HuH-7.5 (cell line): Measurements from ENCODE around the gene GATAD2B.
"Not testable (repeated sequence)": the region's sequence is repeated elsewhere in the genome, so short reads cannot be mapped to it uniquely, and the experiment has no call there.

Source experiments
- DNase-seq: peaks from one replicate; pipeline ENCODE4 v3.0.0; 2011; ENCODE audit warnings: low spot score

GATAD2B gene

DNA sequence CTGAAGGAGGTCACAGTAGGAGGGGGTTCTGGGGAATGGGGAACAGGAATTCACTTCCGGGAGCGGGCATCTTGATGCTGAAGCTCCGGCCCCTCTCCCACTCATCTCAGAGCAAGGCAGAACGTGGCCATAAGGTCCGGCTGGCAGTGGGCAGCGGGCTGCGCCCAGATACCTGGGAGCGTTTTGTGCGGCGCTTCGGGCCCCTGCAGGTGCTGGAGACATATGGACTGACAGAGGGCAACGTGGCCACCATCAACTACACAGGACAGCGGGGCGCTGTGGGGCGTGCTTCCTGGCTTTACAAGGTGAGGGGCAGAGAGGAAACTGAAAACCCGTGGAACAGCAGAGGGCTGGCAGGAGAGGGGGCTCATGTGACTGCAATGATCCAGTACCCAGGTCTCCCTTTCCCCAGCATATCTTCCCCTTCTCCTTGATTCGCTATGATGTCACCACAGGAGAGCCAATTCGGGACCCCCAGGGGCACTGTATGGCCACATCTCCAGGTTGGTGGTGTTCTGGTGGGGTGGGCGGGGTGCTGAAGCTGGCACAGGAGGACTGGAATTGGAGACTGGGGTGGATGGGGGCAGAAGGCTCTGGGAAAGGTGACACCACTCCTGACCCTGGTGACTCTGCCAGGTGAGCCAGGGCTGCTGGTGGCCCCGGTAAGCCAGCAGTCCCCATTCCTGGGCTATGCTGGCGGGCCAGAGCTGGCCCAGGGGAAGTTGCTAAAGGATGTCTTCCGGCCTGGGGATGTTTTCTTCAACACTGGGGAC, 144.5 kb downstream of the GATAD2B start:
- no peak for DNase-seq

GRCh38 chr1:153777648-153778047, 145.1 kb downstream of the GATAD2B start:
- no peak for DNase-seq

DNA sequence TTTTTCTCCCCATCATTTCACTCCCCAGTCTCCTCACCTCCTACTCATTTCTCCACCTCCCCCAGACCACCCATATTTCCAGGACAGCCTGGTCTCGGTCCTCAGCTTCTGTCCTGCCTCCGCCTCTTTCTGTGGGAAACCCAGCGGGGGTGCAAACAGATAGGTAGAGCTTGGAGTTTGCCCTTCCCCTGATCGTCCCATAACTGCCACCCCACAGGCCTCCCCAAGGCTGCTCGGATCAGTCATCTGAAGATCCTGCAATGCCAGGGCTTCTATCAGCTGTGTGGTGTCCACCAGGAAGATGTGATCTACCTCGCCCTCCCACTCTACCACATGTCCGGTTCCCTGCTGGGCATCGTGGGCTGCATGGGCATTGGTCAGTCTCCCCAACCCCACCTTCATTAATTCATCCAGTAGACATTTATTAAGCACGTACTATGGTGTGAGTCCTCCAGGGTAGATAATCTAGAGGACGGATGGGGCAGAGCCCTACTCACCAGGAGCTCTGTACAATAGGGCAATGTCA, 145.9 kb downstream of the GATAD2B start:
- no peak for DNase-seq

DNA sequence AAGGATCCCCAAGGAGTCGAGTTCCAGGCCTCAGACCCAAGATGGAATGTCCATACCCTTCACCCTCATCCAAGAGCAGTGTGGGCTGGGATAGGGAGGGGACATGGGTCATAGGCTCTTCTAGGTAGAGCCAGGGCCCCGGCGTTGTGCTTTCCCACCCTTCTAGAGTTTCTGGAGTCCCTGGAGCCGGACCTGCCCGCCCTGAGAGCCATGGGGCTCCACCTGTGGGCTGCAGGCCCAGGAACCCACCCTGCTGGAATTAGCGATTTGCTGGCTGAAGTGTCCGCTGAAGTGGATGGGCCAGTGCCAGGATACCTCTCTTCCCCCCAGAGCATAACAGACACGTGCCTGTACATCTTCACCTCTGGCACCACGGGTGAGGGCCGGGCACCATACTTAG, 146.4 kb downstream of the GATAD2B start:
- DNase-seq = no peak

- DNase-seq = peak; percentile 81
Measured at GRCh38 chr1:153775458-153776327, 147.1 kb downstream of the GATAD2B start.

DNA sequence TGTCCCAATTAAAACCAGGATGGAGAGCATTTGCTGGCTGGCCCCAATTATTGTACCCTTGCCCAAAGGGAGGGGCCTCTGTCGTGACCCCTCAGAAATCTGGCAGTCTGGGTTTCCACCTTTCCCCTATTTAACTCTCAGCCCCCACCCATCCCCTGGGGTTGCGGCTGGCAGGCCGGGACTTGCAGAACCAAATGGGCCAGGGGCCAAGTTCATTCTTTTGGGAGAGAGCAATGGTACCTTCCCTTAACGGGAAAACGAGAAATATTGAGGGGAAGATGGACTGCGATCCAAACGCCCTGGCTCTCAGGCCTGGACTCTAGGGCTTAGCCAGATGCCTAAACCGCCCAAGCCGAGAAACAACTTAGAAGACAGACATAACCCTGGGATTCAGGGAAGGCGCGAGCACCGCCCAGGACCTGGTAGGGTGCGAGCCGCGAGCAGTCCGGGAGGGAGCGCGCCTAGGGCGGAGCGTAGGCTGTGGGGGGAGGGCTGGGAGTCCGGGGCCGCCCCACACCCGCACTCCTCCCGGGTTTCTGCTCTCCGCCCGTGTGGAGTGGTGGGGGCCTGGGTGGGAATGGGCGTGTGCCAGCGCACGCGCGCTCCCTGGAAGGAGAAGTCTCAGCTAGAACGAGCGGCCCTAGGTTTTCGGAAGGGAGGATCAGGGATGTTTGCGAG, 147.9 kb downstream of the GATAD2B start, which contains the start of gene SLC27A3:
SLC27A3 (plus strand) TSS at position 628 of the 678 bp plus-strand sequence. CDS start 91 bp downstream, outside the sequence.
- peak; percentile 77 for DNase-seq

GRCh38 chr1:153774026-153774595, 148.7 kb downstream of the GATAD2B start:
- no peak for DNase-seq

GRCh38 chr1:153773096-153773921, 149.5 kb downstream of the GATAD2B start:
- no peak for DNase-seq

DNA sequence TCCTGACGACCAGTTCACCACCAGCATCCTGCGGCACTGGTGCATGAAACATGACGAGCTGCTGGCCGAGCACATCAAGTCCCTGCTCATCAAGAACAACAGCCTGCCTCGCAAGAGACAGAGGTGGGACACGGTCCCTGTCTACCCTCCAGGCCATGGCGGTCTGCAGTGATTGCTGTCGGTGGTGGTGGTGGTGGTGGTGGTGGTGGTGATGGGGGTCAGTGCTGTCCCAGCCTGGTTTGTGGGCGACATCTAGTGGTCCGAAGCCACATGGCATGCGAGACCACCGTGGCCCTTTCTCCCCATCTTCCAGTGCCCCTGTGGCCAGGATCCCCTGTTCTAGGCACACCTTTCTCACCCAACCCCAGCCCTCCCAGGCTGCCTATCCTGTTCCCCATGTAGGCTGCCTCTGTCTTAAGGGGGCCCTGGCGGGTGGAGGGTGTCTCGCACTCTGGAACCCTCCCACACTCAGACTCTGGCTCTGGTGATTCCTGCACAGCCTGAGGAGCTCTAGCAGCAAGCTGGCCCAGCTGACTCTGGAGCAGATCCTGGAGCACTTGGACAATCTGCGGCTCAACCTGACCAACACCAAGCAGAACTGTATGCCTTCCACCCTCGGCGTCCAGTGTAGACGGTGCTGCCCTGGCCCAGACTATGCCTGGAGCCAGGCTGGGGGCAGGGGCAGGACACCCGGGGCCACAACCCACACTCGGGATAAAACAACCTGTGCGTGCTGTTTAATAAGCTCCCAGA, 150.8 kb downstream of the GATAD2B start:
- DNase-seq = no peak

DNA sequence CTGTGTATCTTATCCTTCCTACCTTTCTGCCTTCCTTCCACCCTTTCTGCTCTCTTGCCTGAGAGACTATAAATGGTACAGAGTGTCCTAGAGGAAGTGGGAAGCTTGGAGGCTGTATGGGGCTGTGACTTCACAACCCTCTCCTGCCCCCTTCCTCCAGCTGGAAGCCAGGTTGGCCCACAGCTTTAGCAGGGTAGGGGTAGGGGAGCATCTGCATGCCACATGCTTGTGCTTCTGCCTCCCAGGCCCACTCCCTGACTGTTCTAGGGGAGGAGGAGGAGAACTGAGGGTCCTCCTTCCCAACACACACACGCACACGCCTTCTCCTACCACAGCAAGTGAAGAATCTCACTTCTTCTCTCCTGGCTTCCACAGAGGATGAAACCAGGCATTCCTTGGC, 151.5 kb downstream of the GATAD2B start:
- DNase-seq = no peak

GRCh38 chr1:153770797-153771196, 152.0 kb downstream of the GATAD2B start:
- no peak for DNase-seq

DNA sequence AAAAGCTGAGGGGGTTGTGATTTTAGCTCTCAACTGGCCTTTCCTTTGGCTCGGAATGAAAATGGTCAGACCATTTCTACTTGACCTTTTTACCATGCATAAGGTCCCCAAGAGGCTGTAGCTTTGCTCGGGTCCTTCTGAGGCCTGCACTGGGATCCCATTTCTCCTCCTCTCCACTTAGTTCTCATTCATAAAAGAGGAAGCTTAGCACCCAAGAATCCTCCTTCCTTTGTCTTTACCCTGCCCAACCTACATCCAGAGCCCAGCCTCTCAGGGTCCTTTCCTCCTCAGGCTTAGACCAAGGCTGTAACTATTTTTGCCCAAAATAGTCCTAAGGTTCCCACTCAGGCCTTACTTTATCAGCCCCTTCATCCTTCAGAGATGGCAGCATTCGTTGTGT, 153.6 kb downstream of the GATAD2B start:
- no peak for DNase-seq

DNA sequence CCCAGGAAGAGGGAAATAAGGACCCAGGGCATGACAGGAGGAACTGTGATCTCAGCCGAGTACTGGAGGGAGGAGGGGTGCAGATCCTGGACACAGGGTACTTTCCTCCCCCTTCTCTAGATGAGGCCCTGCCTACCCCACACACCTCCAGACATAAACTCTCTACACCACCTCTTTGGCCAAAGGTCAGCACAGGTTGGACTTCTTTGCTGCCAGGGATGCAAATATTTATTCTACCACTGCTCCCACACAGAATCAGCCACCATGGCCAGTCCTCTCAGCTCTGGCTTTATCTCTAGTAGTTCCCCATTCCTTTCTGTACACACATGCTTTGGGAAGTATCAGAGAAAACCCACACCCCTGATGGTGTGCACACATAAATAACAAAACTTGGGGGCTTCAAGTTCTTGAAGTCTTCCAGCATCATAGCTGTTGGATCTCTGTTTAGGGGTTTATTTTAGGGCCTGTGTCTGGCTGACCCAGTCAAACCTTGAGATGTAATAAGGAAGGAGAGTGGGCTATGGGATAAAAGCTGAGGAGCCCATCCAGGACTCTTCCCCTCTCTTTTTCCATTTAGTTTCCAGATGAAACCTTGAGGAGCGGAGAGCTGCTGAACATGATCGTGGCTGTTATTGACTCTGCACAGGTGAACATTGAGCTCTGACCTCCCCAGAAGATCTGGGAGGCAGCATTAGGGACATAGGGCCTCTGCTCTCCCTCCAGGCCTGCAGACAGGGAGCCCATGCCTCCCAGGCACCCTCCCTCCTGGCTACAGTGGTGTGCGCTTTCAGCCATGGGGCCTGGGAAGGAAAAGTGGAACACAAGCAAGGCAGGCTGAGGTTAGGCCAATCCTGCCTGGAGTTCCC, 154.2 kb downstream of the GATAD2B start:
- DNase-seq = peak; percentile 73

GRCh38 chr1:153767519-153767918, 155.3 kb downstream of the GATAD2B start:
- DNase-seq = no peak

DNA sequence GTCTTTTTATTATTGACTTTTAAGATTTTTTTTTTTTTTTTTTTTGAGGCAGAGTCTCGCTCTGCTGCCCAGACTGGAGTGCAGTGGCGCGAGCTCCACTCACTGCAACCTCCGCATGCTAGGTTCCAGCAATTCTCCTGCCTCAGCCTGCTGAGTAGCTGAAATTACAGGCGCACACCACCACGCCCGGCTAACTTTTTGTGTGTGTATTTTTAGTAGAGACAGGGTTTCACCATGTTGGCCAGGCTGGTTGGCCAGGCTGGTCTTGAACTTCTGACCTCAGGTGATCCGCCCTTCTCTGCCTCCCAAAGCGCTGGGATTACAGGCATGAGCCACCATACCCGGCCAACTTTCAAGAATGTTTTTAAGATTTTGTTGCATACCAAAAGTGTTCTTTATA, 156.1 kb downstream of the GATAD2B start:
- DNase-seq = not testable (repeated sequence)

DNA sequence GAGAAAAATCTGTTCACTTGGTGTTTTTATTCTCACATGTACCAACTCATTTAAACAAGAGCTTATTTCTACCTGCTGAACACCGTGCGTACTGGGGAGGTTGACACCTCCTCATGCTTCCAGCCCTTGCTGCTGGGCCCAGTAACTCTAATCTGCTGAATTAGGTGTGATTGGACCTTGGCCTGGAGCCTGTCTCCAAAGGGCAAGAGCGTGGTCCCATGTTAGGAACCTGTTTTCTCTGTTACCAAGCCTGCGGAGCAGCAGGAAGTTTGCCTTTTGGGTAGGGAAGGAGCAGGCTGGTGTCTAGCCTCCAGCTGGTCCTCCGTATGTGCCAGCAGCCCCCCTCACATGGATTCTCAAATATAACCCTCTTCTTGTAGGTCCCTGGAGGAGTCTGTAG, 158.5 kb downstream of the GATAD2B start:
- no peak for DNase-seq

GRCh38 chr1:153763365-153764225, 159.2 kb downstream of the GATAD2B start:
- no peak for DNase-seq

DNA sequence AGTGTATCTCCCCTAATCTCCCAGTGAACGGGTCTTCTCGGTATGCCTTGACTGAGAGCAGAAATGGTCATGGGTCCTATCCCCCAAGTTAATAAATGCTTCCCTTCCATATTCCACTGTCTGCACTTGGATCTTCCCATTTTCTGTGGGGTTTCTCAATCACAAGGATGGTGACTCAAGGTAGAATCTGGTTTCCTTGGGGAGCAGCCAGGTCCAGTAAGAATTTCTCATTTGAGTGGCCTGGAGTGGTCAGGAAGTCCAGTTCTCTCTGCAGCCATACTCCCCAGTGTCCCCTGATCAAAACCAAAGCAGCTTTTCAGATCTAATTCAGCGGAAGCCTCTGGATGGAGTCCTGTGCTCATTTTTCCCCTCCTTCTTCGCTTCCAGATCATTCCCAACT, 162.3 kb downstream of the GATAD2B start:
- no peak for DNase-seq
